NCI-H2171 treated with DMSO at 0.1 percent for 48 hours (cell line): Measurements from ENCODE around the gene SSC4D.
A peak's percentile ranks its signal among the peaks of the same experiment; 100 is the strongest.
"Not testable (repeated sequence)": the region's sequence is repeated elsewhere in the genome, so short reads cannot be mapped to it uniquely, and the experiment has no call there.

Experiments used
- DNase-seq: peaks from one replicate; lab custom pipeline; 2025; lab: John Stamatoyannopoulos, UW

Gene SSC4D

GRCh38 chr7:76383089-76383944 is 26.2 kb downstream of the SSC4D start:
- DNase-seq: no peak

- no peak for DNase-seq
Observed at GRCh38 chr7:76381814-76382213, 27.7 kb downstream of the SSC4D start.

GRCh38 chr7:76380623-76380966 is 28.9 kb downstream of the SSC4D start:
- DNase-seq: no peak

GRCh38 chr7:76377186-76377918 is 32.1 kb downstream of the SSC4D start:
- DNase-seq: no peak

GRCh38 chr7:76375251-76375650 is 34.2 kb downstream of the SSC4D start:
- no peak for DNase-seq

- DNase-seq: no peak
Observed at GRCh38 chr7:76372984-76373833, 36.3 kb downstream of the SSC4D start.

- no peak for DNase-seq
Observed at GRCh38 chr7:76371396-76371795, 38.1 kb downstream of the SSC4D start.

GRCh38 chr7:76369018-76369417 is 40.5 kb downstream of the SSC4D start:
- DNase-seq: no peak

- no peak for DNase-seq
Observed at GRCh38 chr7:76368190-76368589, 41.3 kb downstream of the SSC4D start.

- DNase-seq: no peak
Observed at GRCh38 chr7:76364198-76364584, 45.3 kb downstream of the SSC4D start.

- not testable (repeated sequence) for DNase-seq
Observed at GRCh38 chr7:76363754-76364153, 45.7 kb downstream of the SSC4D start.

GRCh38 chr7:76359978-76360638 is 49.4 kb downstream of the SSC4D start:
- no peak for DNase-seq

GRCh38 chr7:76359111-76359977 is 50.2 kb downstream of the SSC4D start:
- peak; percentile 99 for DNase-seq

GRCh38 chr7:76358481-76359110 is 50.9 kb downstream of the SSC4D start, which contains the start of gene YWHAG:
YWHAG (minus strand) TSS chr7:76358991; CDS start chr7:76358808, 183 bp downstream.
- DNase-seq: peak; percentile 91

- DNase-seq: peak; percentile 56
Observed at GRCh38 chr7:76358011-76358480, 51.5 kb downstream of the SSC4D start.

GRCh38 chr7:76357475-76358010 is 52.0 kb downstream of the SSC4D start:
- peak; percentile 54 for DNase-seq

- DNase-seq: no peak
Observed at GRCh38 chr7:76356823-76357222, 52.7 kb downstream of the SSC4D start.

GRCh38 chr7:76356115-76356514 is 53.4 kb downstream of the SSC4D start:
- DNase-seq: no peak

GRCh38 chr7:76354981-76355730 is 54.3 kb downstream of the SSC4D start:
- no peak for DNase-seq
